A673 (cell line): Measurements from ENCODE around the gene SUPT6H.

Source experiments
- CTCF ChIP-seq: fragments of 300-800, 200-600 bp; sonication (generic); conservative IDR thresholded peaks from 2 replicates; pipeline ENCODE4 v1.5.1; 2017; ENCODE audit warnings: low read depth, mild to moderate bottlenecking, antibody characterized with exemption, low read length, moderate library complexity, mixed read lengths
- EZH2 ChIP-seq: fragments of 200-600 bp; sonication (generic); IDR thresholded peaks from 2 replicates; pipeline ENCODE4 v1.6.1; 2017; ENCODE audit warnings: borderline replicate concordance, low read depth, mild to moderate bottlenecking, mixed read lengths, antibody characterized with exemption, low read length; ENCODE audit not compliant: poor library complexity, severe bottlenecking

- TF ChIP-seq CTCF, result no peak
- no peak for TF ChIP-seq EZH2
Measured at GRCh38 chr17:28714281-28714680, 52.3 kb downstream of the SUPT6H start.
